Ascending aorta (tissue), 2 donors: Measurements from ENCODE around the gene CST8. TPM values are rescaled to one million over a fixed set of nuclear protein-coding genes. Genes with fewer than 3 reads are reported as not detected.

Source experiments
- DNase-seq, 2 donors: peaks; one replicate each; pipeline ENCODE4 v3.0.0-alpha.2; 2019; ENCODE audit warnings: low spot score in 2 of 2
- H3K27ac ChIP-seq, 2 donors: fragments of 200-600 bp; sonication (generic); one replicate each; pipeline ENCODE4 v1.5.1; 2016 to 2017; ENCODE audit warnings: mild to moderate bottlenecking in 1 of 2
- H3K27me3 ChIP-seq: fragments of 200-600 bp; sonication (generic); one replicate; pipeline ENCODE4 v1.5.1; 2017
- H3K36me3 ChIP-seq, 2 donors: fragments of 200-600 bp; sonication (generic); one replicate each; pipeline ENCODE4 v1.5.1; 2016
- H3K4me1 ChIP-seq, 2 donors: fragments of 200-600 bp; sonication (generic); one replicate each; pipeline ENCODE4 v1.5.1; 2016 to 2017; ENCODE audit warnings: mild to moderate bottlenecking in 1 of 2
- H3K4me3 ChIP-seq, 2 donors: fragments of 200-600 bp; sonication (generic); one replicate each; pipeline ENCODE4 v1.5.1; 2016 to 2017; ENCODE audit warnings: mild to moderate bottlenecking in 1 of 2
- H3K9me3 ChIP-seq, 2 donors: fragments of 200-600 bp; sonication (generic); one replicate each; pipeline ENCODE4 v1.5.1; 2016
- intact Hi-C: fragments of 100-400 bp; cut with DNase I; formaldehyde crosslinking; loops from one replicate; pipeline ENCODE4 v1.15.1; 2023
- total RNA-seq: library from RNA; depleted of rRNA; stranded (reverse); fragments of >200 nt; gene quantifications from one replicate; pipeline ENCODE4 v1.1.0, GENCODE V29; 2016
- TF ChIP-seq, protein P1 (sequence below), 3 experiments: fragments of 200-600 bp in 2 of 3; fragments of 450-650 bp in 1 of 3; sonication (generic) in 2 of 3; IDR thresholded peaks; one replicate each; pipeline ENCODE4 v1.5.1; 2016 to 2019; ENCODE audit warnings: antibody characterized with exemption in 3 of 3, mild to moderate bottlenecking in 1 of 3, moderate library complexity in 1 of 3

CST8 gene
- total RNA-seq, 1 donor from 2014 or later = not detected

DNA sequence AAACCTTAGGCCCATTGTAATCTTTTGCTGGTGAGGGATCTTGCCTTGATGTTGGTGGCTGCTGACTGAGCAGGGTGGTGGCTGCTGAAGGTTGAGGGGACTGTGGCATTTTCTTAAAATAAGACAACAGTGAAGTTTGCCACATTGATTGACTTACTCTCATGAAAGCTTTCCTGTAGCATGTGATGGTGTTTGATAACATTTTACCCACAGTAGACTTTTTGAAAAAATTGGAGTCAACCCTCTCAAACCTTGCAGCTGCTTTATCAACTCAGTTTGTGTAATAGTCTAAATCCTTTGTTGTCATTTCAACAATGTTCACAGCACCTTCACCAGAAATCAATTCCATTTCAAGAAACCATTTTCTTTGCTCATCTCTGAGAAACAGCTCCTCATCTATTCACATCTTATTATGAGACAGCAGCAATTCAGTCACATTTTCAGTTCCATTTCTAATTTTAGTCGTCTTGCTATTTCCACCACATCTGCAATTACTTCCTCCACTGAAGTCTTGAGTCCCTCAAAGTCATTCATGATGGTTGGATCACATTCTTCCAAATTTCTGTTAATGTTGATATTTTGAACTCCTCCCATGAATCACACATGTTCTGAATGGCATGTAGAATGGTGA, 40.1 kb downstream of the CST8 start:
- H3K27ac ChIP-seq = no peak overlapping the region
- no peaks in the 10 kb centered on the region for H3K27me3 ChIP-seq
- no peak overlapping the region for H3K4me3 ChIP-seq
- intact Hi-C loops = no loop called here
- TF ChIP-seq, protein P1, sequence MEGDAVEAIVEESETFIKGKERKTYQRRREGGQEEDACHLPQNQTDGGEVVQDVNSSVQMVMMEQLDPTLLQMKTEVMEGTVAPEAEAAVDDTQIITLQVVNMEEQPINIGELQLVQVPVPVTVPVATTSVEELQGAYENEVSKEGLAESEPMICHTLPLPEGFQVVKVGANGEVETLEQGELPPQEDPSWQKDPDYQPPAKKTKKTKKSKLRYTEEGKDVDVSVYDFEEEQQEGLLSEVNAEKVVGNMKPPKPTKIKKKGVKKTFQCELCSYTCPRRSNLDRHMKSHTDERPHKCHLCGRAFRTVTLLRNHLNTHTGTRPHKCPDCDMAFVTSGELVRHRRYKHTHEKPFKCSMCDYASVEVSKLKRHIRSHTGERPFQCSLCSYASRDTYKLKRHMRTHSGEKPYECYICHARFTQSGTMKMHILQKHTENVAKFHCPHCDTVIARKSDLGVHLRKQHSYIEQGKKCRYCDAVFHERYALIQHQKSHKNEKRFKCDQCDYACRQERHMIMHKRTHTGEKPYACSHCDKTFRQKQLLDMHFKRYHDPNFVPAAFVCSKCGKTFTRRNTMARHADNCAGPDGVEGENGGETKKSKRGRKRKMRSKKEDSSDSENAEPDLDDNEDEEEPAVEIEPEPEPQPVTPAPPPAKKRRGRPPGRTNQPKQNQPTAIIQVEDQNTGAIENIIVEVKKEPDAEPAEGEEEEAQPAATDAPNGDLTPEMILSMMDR (IDR thresholded peaks at IDR 0.05) = no peak
- H3K9me3 ChIP-seq = no peaks in the 10 kb centered on the region
- no peaks in the 10 kb centered on the region for H3K4me1 ChIP-seq
- no peak for DNase-seq
- no peaks in the 10 kb centered on the region for H3K36me3 ChIP-seq

DNA sequence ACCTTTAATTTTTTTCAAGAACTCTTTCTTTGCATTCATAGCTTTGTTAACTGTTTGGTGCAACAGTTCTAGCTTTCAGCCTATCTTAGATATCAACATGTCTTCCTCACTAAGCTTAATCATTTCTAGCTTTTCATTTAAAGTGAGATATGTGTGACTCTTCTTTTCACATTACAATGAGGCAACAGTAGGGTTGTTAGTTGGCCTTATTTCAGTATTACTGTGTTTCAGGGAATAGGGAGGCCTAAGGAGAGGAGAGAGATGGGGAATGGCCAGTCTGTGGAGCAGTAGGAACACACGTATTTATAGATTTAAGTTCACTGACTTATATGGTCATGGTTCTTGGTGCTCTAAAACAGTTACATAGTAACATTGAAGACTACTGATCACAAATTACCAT, 41.6 kb downstream of the CST8 start:
- H3K9me3 ChIP-seq = no peaks in the 10 kb centered on the region
- no peaks in the 10 kb centered on the region for H3K36me3 ChIP-seq
- H3K27ac ChIP-seq = no peak overlapping the region
- intact Hi-C loops = no loop called here
- no peaks in the 10 kb centered on the region for H3K4me1 ChIP-seq
- H3K27me3 ChIP-seq = no peaks in the 10 kb centered on the region
- TF ChIP-seq, protein P1 (IDR thresholded peaks at IDR 0.05) = no peak
- DNase-seq = no peak
- no peak overlapping the region for H3K4me3 ChIP-seq

DNA sequence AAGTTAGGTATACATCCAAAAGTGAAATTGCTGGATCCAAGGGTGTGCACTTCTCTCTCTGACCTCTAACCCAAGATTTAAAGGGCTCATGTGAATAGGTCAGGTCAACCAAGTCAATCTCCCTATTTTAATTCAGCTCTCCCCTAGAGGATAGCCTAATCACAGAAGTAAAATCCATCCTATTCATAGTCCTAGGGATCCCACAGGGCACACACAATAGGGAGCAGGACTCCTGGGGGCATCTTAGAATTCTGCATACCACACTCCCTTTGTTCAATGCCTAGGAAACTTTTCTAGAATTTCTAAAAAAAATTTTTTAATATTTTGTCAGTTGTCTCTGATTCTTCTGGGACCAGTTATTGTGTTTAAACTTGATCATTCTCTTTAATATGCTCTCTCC, 42.2 kb downstream of the CST8 start:
- no peaks in the 10 kb centered on the region for H3K36me3 ChIP-seq
- TF ChIP-seq, protein P1 (IDR thresholded peaks at IDR 0.05) = no peak
- intact Hi-C loops = no loop called here
- no peak overlapping the region for H3K4me3 ChIP-seq
- no peak overlapping the region for H3K27ac ChIP-seq
- H3K4me1 ChIP-seq = no peaks in the 10 kb centered on the region
- no peak for DNase-seq
- H3K27me3 ChIP-seq = no peaks in the 10 kb centered on the region
- no peaks in the 10 kb centered on the region for H3K9me3 ChIP-seq

DNA sequence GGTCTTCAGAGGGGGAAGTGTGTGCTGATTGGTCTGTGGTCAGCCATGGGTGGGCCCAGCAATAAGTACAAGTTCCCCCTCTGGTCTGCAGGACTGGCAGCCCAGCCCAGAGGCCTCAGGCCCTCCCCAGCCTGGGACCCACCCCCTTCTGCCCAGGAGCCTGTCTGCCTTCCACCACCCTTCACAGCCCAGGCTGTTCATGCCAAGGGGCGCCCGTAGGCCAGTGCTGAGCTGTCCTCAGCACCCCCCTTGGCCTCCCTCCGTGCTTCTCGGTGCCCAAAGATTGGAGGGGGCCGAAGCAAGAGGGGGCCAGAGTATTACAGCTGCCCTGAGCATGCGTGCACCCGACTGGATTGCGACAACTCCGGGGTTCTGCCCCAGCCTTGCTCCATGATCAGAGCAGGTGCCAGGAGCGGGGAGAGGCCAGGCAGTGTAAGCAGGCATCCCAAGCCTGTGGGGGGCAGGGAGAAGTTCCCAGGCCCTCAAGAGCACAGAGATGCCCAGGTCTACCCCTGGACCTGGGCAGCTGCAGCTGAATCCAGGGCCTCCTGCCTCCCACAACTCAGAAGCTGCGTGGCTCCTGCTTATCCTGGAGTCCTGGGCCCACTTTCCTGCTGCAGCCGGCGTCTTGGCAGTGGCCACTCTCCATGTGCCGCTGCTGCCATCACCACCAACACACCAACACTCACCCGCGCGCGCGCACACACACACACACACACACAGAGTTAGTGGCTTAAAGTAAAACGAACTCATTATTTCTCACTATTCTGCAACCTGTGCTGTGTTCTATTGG, 44.1 kb downstream of the CST8 start:
- no peak overlapping the region for H3K27ac ChIP-seq
- no peaks in the 10 kb centered on the region for H3K36me3 ChIP-seq
- TF ChIP-seq, protein P1 (IDR thresholded peaks at IDR 0.05) = no peak
- no peaks in the 10 kb centered on the region for H3K4me1 ChIP-seq
- DNase-seq = no peak
- H3K27me3 ChIP-seq = no peaks in the 10 kb centered on the region
- no peaks in the 10 kb centered on the region for H3K9me3 ChIP-seq
- intact Hi-C loops = no loop called here
- no peak overlapping the region for H3K4me3 ChIP-seq

DNA sequence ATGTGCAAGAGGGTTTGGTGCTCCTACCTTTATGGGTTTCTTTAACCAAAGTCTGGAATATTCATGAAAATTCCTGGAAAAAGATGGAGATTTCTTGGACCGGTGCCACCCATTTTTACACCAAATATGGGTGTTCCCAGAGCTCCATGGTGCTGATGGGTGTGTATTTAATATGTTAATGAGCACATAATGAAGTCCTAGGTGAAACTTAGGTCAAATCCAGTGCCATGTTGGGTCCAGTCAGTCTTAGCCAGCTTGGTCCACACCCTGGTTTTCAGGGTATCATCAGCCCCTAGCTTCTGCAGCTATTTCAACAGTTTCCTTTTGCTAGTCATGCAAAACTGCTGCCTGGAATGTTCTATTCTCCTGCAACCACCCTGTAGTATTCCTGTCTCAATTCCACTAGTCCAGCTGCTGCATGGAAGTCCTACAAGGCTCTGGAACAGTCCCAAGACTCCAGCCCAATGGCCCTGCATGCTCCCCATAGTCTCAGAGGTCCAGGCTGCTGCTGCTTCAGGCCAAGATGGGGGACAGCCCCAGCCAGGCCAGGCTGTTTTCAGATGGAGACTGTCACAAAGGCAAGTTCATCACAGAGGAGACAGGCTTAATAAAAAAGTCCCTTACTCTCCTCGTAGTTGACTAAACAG, 45.5 kb downstream of the CST8 start:
- no peak overlapping the region for H3K4me3 ChIP-seq
- H3K36me3 ChIP-seq = no peaks in the 10 kb centered on the region
- H3K27ac ChIP-seq = no peak overlapping the region
- no peaks in the 10 kb centered on the region for H3K9me3 ChIP-seq
- no peak for DNase-seq
- no peaks in the 10 kb centered on the region for H3K4me1 ChIP-seq
- TF ChIP-seq, protein P1 (IDR thresholded peaks at IDR 0.05) = no peak
- no peaks in the 10 kb centered on the region for H3K27me3 ChIP-seq
- intact Hi-C loops = no loop called here
